ENCODE results near the gene BRIX1. TPM values are rescaled to one million over a fixed set of nuclear protein-coding genes. Genes with fewer than 3 reads are reported as not detected.

Gene BRIX1
- total RNA-seq, 4 donors from 2014 or later: 13.4 to 23.7 (median 20.3) TPM

- no peak overlapping the region for H3K4me3 ChIP-seq (ENCODE audit: low read depth, poor library complexity, severe bottlenecking)
- intact Hi-C loops (cut with DNase I; ENCODE audit: low total_unique reads): loop anchor here (5.0 kb wide), 1 partner anchor 1788 kb away; no protein-coding TSS in a partner anchor
Measured at GRCh38 chr5:34944460-34945047, 29.0 kb downstream of the BRIX1 start.

GRCh38 chr5:34957321-34957720 lies 41.8 kb downstream of the BRIX1 start:
- DNase-seq (ENCODE audit: low spot score in 2 of 2): no peak
- no peak for TF ChIP-seq CTCF (IDR thresholded peaks at IDR 0.05)
- no peak for TF ChIP-seq POLR2A (IDR thresholded peaks at IDR 0.05)
- no peak overlapping the region for H3K4me3 ChIP-seq (ENCODE audit: low read depth, poor library complexity, severe bottlenecking)
- 93 to 100% methylated on average over 1 of the region's 1 CpG for WGBS, 2 donors
- intact Hi-C loops (cut with DNase I; ENCODE audit: low total_unique reads): no loop called here

More at GRCh38 chr5:34944460-34945047, 29.0 kb downstream of the BRIX1 start:
- no peak for DNase-seq (ENCODE audit: low spot score in 2 of 2)
- 91% methylated on average over 11 of the region's 11 CpGs for WGBS, 2 donors
- TF ChIP-seq POLR2A (IDR thresholded peaks at IDR 0.05) (no peak), CTCF (IDR thresholded peaks at IDR 0.05) (no peak)

GRCh38 chr5:34957857-34958690 lies 42.6 kb downstream of the BRIX1 start:
- intact Hi-C loops (cut with DNase I; ENCODE audit: low total_unique reads): no loop called here
- WGBS, 2 donors: 38 to 43% methylated on average over 5 of the region's 5 CpGs
- DNase-seq (ENCODE audit: low spot score in 2 of 2): no peak
- H3K4me3 ChIP-seq (ENCODE audit: low read depth, poor library complexity, severe bottlenecking): no peak overlapping the region
- TF ChIP-seq POLR2A (IDR thresholded peaks at IDR 0.05): no peak
- TF ChIP-seq CTCF (IDR thresholded peaks at IDR 0.05): no peak

GRCh38 chr5:34959323-34959722 lies 43.8 kb downstream of the BRIX1 start:
- no peak overlapping the region for H3K4me3 ChIP-seq (ENCODE audit: low read depth, poor library complexity, severe bottlenecking)
- no peak for TF ChIP-seq POLR2A (IDR thresholded peaks at IDR 0.05)
- no peak for TF ChIP-seq CTCF (IDR thresholded peaks at IDR 0.05)
- WGBS, 2 donors: 91% methylated on average over 1 of the region's 1 CpG
- intact Hi-C loops (cut with DNase I; ENCODE audit: low total_unique reads): no loop called here
- no peak for DNase-seq (ENCODE audit: low spot score in 2 of 2)

- H3K4me3 ChIP-seq (ENCODE audit: low read depth, poor library complexity, severe bottlenecking): no peak overlapping the region
- intact Hi-C loops (cut with DNase I; ENCODE audit: low total_unique reads): no loop called here
- no peak for DNase-seq (ENCODE audit: low spot score in 2 of 2)
- WGBS, 2 donors: 96 to 97% methylated on average over 4 of the region's 4 CpGs
- no peak for TF ChIP-seq POLR2A (IDR thresholded peaks at IDR 0.05)
- no peak for TF ChIP-seq CTCF (IDR thresholded peaks at IDR 0.05)
Measured at GRCh38 chr5:34967540-34967939, 52.0 kb downstream of the BRIX1 start.

Data from lower leg skin (tissue), 4 donors.